Mucosa of gallbladder (tissue), 1 donor: ENCODE measurements around the gene PPM1E. TPM values are rescaled to one million over a fixed set of nuclear protein-coding genes. Genes with fewer than 3 reads are reported as not detected.
"Not testable (repeated sequence)": the region's sequence is repeated elsewhere in the genome, so short reads cannot be mapped to it uniquely, and the experiment has no call there.

Experiments used
- DNase-seq: peaks from one replicate; pipeline ENCODE4 v3.0.0-alpha.2; 2020; ENCODE audit warnings: low spot score
- total RNA-seq: library from RNA; stranded (reverse); gene quantifications from one replicate; pipeline ENCODE4 v1.2.1, GENCODE V29; 2021
- donor health status: DM: no; HTN: no; CAD: no.

Gene PPM1E
- total RNA-seq, 1 donor from 2014 or later, result 0.17 TPM

GRCh38 chr17:58779446-58779845 lies 23.8 kb downstream of the PPM1E start:
- DNase-seq, result no peak

GRCh38 chr17:58783380-58783779 lies 27.7 kb downstream of the PPM1E start:
- no peak for DNase-seq

DNA sequence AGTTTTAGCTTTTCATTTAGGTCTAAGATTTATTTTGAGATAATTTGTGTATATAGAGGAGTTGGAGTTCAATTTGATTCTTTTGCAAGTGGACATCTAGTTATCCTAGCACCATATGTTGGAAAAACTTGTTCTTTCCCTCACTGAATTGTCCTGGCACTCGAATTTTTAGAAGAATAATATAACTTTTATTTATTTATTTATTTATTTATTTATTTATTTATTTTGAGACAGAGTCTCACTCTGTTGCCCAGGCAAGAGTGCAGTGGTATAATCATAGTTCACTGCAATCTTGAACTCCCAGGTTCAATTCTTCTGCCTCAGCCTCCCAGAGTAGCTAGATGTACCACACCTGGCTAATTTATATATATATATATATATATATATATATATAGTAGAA lies 29.4 kb downstream of the PPM1E start:
- no peak for DNase-seq

- no peak for DNase-seq
These were observed 31.1 kb downstream of the PPM1E start for GRCh38 chr17:58786586-58787295.

- no peak for DNase-seq
These were observed 32.5 kb downstream of the PPM1E start for GRCh38 chr17:58788199-58788598.

GRCh38 chr17:58789160-58789559 lies 33.5 kb downstream of the PPM1E start:
- DNase-seq, result no peak

DNA sequence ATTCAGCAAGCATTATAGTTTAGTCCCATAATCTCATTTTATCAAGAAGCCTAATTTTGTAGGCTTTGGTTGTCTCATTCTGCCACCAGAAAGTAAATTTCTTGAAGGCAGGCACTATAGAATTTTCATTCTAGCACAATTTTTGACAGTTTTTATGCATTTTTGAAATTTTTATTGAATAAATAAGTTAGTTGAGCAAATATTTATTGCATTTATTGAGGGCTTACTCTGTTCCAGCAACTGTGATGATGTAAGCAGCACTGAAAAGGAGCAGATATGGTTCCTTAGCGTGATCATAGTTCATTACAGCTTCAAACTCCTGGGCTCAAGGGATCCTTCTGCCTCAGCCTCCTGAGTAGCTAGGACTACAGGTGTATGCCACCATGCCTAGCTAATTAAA lies 34.2 kb downstream of the PPM1E start:
- DNase-seq, result no peak

DNA sequence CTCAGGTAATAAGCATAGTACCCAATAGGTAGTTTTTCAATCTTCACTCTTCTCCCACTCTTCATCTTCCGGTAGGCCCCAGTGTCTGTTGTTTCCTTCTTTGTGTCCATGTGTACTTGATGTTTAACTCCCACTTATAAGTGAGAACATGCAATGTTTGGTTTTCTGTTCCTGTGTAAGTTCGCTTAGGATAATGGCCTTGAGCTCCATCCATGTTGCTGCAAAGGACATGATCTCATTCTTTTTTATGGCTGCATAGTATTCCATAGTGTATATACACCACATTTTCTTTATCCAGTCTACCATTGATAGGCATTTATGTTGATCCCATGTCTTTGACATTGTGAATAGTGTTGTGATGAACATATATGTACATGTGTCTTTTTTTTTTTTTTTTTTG lies 38.9 kb downstream of the PPM1E start:
- not testable (repeated sequence) for DNase-seq

DNA sequence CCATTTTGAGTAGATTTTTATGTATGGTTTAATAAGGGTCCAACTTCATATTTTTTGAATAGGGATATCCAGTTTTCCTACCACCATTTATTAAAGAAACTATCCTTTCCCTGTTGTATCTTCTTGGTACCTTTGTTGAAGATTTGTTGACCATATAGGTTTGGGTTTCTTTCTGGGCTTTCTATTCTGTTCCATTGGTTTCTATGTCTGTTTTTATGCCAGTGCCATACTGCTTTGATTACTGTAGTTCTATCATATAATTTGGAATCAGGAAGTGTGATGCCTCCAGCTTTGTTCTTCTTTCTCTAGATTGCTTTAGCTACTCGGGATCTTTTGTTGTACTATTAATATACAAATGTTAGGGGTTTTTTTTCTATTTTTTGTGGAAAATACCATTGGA lies 46.5 kb downstream of the PPM1E start:
- DNase-seq, result no peak

DNA sequence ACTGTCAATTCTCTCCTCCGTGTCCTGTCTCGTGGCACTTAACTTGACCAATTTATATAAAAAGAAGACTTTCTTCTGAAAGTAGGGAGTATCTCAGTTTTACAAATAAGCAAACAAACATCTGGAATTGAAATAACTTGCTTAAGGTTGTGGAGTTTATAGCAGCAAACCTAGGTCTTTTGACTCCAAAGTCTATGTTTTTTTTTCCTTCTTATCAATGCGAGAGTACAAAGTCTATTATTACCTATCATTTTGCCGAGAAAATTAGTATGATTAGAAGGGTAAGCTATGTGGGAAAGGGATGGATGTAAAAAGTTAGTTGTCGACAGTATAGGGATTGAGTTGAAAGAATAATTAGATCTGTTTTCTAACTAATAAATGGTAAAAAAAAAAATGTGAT lies 50.4 kb downstream of the PPM1E start:
- DNase-seq, result no peak

DNA sequence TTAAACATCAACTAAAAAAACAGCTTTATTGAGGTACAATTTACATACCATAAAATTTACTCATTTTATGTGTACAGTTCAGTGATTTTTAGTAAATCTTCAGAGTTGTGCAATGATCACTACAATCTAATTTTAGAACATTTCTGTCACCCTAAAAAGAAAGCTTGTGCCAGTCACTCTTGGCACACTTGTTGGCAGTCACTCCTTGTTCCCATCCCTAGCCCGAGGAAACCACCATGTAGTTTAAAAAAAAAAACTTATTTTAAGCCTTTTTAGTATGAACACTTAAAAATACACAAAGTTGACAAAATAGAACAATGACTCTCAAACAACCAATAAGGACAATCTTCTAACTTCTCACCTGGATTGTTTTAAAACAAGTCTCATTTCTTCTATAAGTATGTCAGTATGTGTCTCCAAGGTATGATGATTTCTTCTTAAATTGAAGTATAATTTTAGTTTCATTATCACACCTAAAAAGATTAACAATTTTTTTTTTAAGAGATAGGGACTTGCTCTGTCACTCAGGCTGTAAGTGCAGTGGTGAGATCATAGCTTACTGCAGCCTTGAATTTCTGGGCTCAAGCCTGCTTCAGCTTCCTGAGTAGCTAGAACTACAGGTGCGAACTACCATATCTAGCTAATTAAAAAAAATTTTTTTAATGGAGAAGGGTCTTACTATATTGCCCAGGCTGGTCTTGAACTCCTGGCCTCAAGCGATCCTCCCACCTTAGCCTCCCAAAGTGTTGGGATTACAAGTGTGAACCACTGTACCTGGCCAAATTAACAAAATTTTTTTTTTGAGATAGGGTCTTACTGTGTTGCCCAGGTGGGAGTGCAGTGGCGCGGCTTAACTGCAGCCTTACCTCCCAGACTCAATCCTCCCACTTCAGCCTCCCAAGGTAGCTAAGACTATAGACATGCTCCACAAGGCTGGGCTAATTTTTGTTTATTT lies 53.2 kb downstream of the PPM1E start:
- DNase-seq, result no peak

GRCh38 chr17:58809564-58809936 lies 53.9 kb downstream of the PPM1E start:
- DNase-seq, result no peak

DNA sequence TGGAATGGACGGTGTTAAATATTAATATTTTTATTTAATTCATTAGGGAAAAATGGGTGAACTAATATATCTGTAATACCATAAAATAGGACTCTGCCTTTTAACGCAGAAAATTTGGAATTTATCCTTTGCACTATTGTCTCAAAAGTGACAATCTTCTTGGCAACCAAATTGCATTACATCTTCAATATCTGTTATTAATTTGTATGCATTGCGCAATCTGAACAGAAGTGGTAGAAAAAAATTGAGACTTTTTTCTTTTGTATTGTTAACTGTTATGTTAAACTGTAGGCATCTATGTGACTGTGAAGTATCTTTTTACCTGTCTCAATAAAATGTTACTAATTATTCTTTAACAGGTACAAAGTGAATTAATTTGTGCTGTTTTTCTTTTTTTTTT lies 55.6 kb downstream of the PPM1E start:
- DNase-seq, result no peak

DNA sequence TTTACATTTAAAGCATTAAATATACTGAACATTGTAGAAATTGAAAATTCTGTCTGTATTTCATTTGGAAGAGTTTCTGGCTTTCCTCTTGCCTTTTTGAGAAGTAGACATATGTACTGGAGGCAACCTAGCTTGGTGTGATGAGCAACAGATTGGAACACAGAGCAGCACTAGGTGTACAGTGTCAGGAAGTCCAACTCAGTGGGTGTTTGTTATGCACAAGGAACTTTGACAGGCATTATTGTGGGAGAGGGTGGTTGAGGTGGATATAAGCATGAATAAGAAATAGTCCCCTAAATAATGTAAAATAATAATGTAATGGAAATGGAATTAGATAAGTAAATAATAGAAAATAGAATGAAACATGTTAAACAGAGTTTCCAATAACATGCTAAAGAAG lies 58.1 kb downstream of the PPM1E start:
- no peak for DNase-seq

DNA sequence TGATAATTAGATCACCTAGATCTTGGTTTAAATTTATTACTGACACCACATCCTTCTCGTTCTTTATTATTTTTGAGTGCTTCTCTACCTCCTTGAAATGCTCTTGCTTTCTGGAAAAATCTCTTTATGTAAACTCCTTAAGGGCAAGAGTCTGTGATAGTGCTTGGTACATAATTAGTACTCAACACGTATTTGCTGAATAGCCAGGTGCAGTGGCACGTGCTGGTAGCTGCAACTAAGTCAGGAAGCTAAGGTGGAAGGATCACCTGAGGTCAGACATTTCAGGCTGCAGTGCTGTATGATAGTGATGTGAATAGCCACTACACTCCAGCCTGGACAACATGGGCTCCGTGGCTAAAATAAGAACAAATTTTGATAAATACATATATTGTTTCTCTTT lies 63.0 kb downstream of the PPM1E start:
- no peak for DNase-seq

DNA sequence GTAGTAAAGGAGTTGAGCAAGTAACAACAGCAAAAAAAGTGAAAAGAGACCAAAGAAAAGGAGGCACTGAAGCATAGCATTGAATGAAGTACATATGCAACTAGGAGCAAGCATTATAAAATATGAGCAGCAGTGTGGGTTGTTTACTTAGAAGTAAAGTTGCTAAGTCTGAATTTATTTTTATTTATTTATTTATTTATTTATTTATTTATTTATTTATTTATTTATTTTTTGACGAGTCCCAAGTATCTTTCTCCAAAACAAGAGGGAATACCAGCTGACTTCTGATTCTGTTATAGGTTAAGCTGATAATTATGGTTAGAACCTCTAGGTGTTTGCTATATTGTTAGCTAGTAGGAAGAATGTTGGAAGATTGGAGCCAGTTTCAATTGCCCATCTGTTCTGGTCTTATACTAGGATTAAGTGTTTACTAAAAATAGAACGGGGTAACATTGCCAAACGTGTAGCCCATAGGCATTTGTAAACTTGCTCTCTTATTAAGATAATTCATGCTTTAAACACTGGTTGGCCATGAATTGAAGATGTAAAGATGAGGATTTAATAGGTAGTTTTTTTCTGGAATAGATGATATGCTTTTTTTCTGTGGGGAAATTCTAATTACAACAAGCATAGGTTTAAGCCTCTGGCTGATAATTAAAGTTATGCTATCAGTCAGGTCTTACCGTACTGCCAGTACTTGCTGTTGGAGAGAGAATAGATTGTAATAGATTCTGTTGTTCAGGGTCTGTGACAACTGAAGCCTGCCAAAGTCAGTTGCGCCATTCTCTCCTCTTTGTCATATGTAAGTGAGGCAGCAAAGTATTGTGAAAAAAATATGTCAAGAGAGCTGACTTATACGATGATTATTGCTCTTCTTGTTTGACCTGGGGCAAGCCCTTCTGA lies 66.7 kb downstream of the PPM1E start:
- no peak for DNase-seq

- no peak for DNase-seq
These were observed 67.4 kb downstream of the PPM1E start for GRCh38 chr17:58823051-58823525.

- no peak for DNase-seq
These were observed 73.6 kb downstream of the PPM1E start for GRCh38 chr17:58829172-58829637.

- DNase-seq, result no peak
These were observed 76.1 kb downstream of the PPM1E start for GRCh38 chr17:58831780-58832179.

DNA sequence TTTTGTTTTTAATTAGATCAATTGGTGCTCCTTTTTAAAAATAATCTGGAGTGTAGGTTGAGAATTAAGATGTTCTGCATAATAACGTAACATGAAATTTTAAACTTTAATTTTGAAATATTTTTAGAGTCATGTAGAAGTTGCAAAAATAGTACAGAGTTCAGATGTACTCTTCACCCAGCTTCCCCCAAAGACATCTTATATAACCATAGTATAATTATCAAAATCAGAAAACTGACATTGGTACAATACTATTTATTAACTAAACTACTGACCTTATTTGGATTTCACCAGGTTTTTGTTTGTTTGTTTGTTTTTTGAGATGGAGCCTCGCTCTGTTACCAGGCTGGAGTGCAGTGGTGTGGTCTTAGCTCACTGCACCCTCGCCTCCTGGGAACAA lies 76.9 kb downstream of the PPM1E start:
- no peak for DNase-seq

GRCh38 chr17:58837699-58838098 lies 82.0 kb downstream of the PPM1E start:
- no peak for DNase-seq
